HEK293T (cell line): ENCODE data around the gene GRIK2.

Experiments used
- ARNT ChIP-seq: fragments of 450-650 bp; IDR thresholded peaks from 2 replicates; pipeline ENCODE4 v1.6.1; 2017; ENCODE audit warnings: mild to moderate bottlenecking
- BHLHE40 ChIP-seq: fragments of 450-650 bp; IDR thresholded peaks from 2 replicates; pipeline ENCODE4 v1.6.1; 2016; ENCODE audit warnings: mild to moderate bottlenecking, moderate library complexity, borderline replicate concordance
- CTBP1 ChIP-seq: fragments of 450-650 bp; IDR thresholded peaks from 2 replicates; pipeline ENCODE4 v1.6.1; 2016; ENCODE audit warnings: borderline replicate concordance
- ELF4 ChIP-seq: fragments of 450-650 bp; IDR thresholded peaks from 2 replicates; pipeline ENCODE4 v1.6.1; 2017; ENCODE audit warnings: antibody characterized with exemption
- FOXA1 ChIP-seq: fragments of 450-650 bp; IDR thresholded peaks from 2 replicates; pipeline ENCODE4 v1.6.1; 2016; ENCODE audit warnings: mild to moderate bottlenecking
- FOXM1 ChIP-seq: fragments of 450-650 bp; IDR thresholded peaks from 2 replicates; pipeline ENCODE4 v1.6.1; 2017; ENCODE audit warnings: mild to moderate bottlenecking, borderline replicate concordance
- HDGF ChIP-seq: fragments of 450-650 bp; IDR thresholded peaks from 2 replicates; pipeline ENCODE4 v1.6.1; 2017; ENCODE audit warnings: antibody characterized with exemption, borderline replicate concordance
- L3MBTL2 ChIP-seq: fragments of 450-650 bp; conservative IDR thresholded peaks from 2 replicates; pipeline ENCODE4 v1.6.1; 2016; ENCODE audit warnings: mild to moderate bottlenecking
- NFRKB ChIP-seq: fragments of 450-650 bp; IDR thresholded peaks from 2 replicates; pipeline ENCODE4 v1.6.1; 2016; ENCODE audit warnings: mild to moderate bottlenecking, moderate library complexity
- PKNOX1 ChIP-seq: fragments of 450-650 bp; IDR thresholded peaks from 2 replicates; pipeline ENCODE4 v1.6.1; 2016
- SP1 ChIP-seq: fragments of 450-650 bp; IDR thresholded peaks from 2 replicates; pipeline ENCODE4 v1.6.1; 2017
- SUZ12 ChIP-seq: fragments of 450-650 bp; IDR thresholded peaks from 2 replicates; pipeline ENCODE4 v1.6.1; 2016; ENCODE audit warnings: mild to moderate bottlenecking
- TARDBP ChIP-seq: fragments of 450-650 bp; IDR thresholded peaks from 2 replicates; pipeline ENCODE4 v1.6.1; 2016

- no peak for TF ChIP-seq L3MBTL2
- no peak for TF ChIP-seq TARDBP
- no peak for TF ChIP-seq CTBP1
- no peak for TF ChIP-seq PKNOX1
- TF ChIP-seq FOXA1, result no peak
- no peak for TF ChIP-seq HDGF
- TF ChIP-seq SUZ12, result no peak
- no peak for TF ChIP-seq ARNT
- no peak for TF ChIP-seq SP1
- no peak for TF ChIP-seq ELF4
- no peak for TF ChIP-seq BHLHE40
- no peak for TF ChIP-seq FOXM1
- no peak for TF ChIP-seq NFRKB
Measured at GRCh38 chr6:101400326-101401135, 7.0 kb downstream of the GRIK2 start.
